Left cardiac atrium (tissue), 4 donors: Measurements from ENCODE around the gene FRYL. TPM values are rescaled to one million over a fixed set of nuclear protein-coding genes. Genes with fewer than 3 reads are reported as not detected.
A peak's percentile ranks its signal among the peaks of the same experiment; 100 is the strongest.
"Not testable (repeated sequence)": the region's sequence is repeated elsewhere in the genome, so short reads cannot be mapped to it uniquely, and the experiment has no call there.

Source experiments
- ATAC-seq, 2 donors: fragments of 200-7000 bp; cut with Tn5 transposase; one replicate each; pipeline ENCODE4 v1.9.1; 2020; ENCODE audit warnings: mild to moderate bottlenecking in 2 of 2, moderate library complexity in 2 of 2
- DNase-seq: peaks from one replicate; pipeline ENCODE4 v3.0.0-alpha.2; 2020
- intact Hi-C, 2 donors: fragments of 100-400 bp; cut with DNase I; formaldehyde crosslinking; loops; one replicate each; pipeline versions ENCODE4 v1.14.1 to v1.15.1; 2022 to 2023
- total RNA-seq, 2 donors: library from RNA; stranded (reverse); fragmentation: NEBNext Ultra II Directional; extraction: Animal tissue kit (Norgen Biotek cat#: 25700); gene quantifications; one replicate each; pipeline ENCODE4 v1.2.1, GENCODE V29; 2021
- donor health status: DM: no; HTN: yes; CAD: no.
- donor health status: DM: no; HTN: yes; CAD: no; lungs with severe emphysema.
- donor health status: DM: yes; HTN: yes; CAD: no.
- donor health status: Dilated cardiomyopathy.

FRYL gene
- total RNA-seq, 2 donors from 2014 or later, result 38.8 to 41.3 TPM

GRCh38 chr4:48490012-48490679 is 289.9 kb downstream of the FRYL start, which contains the start of gene ZAR1:
ZAR1 (plus strand) TSS chr4:48490252; CDS start chr4:48490292, 40 bp downstream.
- peak; percentile 41 to 46 for ATAC-seq
- intact Hi-C loops, result no loop called here
- no peak for DNase-seq

DNA sequence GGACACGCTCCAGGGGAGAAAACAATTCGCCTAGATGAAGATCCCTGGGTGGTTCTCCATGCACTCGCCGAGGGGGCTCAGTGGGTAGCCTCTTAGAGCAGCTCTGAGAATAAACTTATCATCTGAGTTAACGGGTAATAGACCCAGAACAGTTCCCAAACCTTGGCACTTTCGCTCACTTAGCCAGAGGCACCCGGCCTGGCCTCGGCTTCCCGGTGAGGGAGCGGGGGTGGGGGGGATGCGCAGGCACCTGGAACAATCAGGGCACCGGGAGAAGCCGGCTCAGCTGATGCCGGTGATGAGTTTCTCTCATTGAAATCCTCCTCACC is 290.4 kb downstream of the FRYL start:
- no peak for ATAC-seq
- no peak for DNase-seq
- intact Hi-C loops, result no loop called here

- intact Hi-C loops, result no loop called here
- no peak for DNase-seq
- ATAC-seq, result no peak
Observed at GRCh38 chr4:48484494-48485168, 295.4 kb downstream of the FRYL start.

- ATAC-seq (peak in 1 of 2 donors; percentile 37), DNase-seq (no peak)
Observed at GRCh38 chr4:48483777-48484493, 296.1 kb downstream of the FRYL start.

GRCh38 chr4:48483006-48483776 is 296.9 kb downstream of the FRYL start, which contains the start of gene SLC10A4:
SLC10A4 (plus strand) TSS chr4:48483343; CDS start chr4:48483562, 219 bp downstream.
- DNase-seq (no peak), ATAC-seq (peak; percentile 35 to 53)
- intact Hi-C loops, result no loop called here

More at GRCh38 chr4:48483777-48484493, 296.1 kb downstream of the FRYL start:
- intact Hi-C loops, result no loop called here

DNA sequence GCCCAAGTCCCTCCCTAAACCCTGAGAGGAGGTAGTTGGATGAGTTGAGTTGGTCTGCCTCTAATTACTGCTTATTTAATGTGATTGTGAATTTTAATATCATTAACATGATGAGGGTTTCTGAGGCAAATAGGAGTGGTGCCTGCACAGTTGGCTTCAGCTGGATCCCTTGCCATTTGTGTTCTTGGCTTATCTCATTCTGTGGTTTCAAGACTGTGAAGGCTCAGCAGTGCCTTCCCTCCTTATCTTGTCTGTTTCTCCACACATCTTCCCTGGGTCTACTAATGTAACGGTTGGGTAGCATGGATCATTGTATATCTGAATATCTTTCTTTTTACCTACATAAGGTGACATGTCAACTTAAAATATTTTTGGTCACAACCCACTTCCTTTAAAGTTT is 298.5 kb downstream of the FRYL start:
- intact Hi-C loops, result no loop called here
- ATAC-seq, result no peak
- DNase-seq, result no peak

GRCh38 chr4:48478273-48478672 is 301.8 kb downstream of the FRYL start:
- DNase-seq (no peak), ATAC-seq (no peak)
- intact Hi-C loops, result no loop called here

DNA sequence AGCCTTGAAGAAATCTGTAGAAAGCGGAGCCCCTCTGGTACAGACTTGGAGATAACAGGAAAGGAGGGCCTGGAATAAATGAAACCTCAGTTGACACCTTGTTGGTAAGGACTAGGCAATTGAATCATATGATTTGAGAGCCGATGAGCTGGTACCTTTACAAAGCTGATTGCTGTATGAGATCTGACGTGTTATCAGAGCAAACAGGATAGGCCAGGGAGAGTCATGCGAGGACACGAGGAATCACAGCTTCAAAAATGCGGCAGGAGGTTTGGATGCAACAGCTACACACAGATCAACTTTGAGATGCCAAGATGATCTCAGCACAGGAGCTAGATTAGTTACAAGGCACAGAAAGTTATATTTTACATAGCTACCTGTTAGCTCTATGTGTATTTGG is 304.3 kb downstream of the FRYL start:
- no peak for DNase-seq
- peak in 1 of 2 donors; percentile 49 for ATAC-seq
- intact Hi-C loops, result no loop called here

- intact Hi-C loops, result no loop called here
- ATAC-seq, result no peak
- no peak for DNase-seq
Observed at GRCh38 chr4:48472794-48473193, 307.3 kb downstream of the FRYL start.

DNA sequence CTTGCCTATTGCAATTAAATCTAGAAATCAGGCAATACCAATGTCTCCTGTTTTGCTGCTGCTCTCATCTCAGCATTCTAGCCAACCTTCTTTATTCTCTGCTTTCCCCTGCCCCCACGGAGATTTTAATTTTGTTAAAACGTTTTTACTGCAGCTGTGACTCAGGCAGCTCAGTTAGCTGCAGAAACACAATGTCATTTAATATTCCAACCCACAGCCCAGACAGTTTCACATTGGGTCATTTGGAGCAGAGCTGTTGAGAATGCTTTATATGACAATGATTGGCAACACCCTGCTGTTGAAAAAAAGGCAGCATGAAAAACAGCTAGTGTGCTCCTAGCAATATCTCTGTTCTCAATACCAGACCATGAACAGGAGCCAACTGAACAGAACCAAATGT is 309.5 kb downstream of the FRYL start:
- intact Hi-C loops, result no loop called here
- DNase-seq, result no peak
- ATAC-seq, result no peak

GRCh38 chr4:48470137-48470536 is 309.9 kb downstream of the FRYL start:
- intact Hi-C loops, result no loop called here
- no peak for ATAC-seq

DNA sequence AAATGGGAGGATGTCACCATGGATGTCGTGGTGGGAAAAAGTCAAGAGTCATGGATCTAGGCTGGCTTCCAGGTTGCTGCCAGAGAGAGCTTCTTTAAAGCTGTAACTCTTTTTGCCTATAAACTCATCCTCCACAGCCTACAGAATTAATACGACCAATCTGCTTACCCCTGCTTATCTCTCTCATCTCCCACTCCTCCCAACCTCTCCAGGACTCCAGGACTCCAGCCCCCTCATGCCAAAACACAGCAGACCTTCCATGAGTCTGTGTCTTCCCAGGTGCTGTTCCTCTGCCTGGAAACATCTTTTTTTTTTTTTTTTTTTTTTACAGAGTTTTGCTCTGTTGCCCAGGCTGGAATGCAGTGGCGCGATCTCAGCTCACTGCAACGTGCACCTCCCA is 312.2 kb downstream of the FRYL start:
- ATAC-seq (no peak), DNase-seq (no peak)
- intact Hi-C loops, result no loop called here

More at GRCh38 chr4:48470137-48470536, 309.9 kb downstream of the FRYL start:
- DNase-seq, result no peak

GRCh38 chr4:48467442-48467841 is 312.6 kb downstream of the FRYL start:
- intact Hi-C loops, result no loop called here
- ATAC-seq (no peak), DNase-seq (no peak)

DNA sequence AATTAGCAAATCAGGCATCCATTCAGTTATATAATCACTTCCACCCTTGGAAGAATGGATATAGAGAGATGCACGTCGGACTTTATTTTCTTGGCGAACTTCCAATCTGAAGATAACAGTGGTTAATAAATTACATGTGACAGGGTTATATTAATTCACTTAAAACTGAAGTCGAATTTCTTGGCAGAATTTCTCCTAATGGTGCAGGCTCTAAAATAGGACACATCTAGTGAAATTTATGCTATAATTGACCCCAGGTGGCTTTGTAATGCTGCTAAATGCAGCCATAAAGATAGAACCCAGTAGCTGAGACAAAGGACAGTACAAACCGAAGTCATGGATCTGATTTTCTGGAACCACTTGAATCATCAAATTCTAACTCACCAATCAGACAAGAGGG is 317.7 kb downstream of the FRYL start:
- intact Hi-C loops, result no loop called here
- ATAC-seq, result no peak
- DNase-seq, result no peak

DNA sequence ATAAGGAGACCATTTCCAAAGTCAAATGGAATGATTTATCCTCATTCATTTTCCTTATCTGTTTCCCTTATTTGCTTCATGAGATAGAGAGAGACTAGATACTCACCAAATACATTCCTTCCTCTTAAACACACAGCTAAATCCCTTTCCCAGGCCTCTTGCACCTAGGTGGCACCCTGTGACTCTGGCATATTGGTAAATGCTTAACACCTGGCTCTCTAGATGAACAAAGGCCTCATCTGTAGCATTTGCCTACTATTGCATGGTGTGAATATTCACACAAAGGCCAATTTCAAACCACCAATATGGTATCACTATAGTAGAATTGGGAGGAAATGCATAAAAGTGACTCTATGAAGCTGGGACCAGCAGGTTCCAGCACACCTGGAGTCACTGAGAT is 319.1 kb downstream of the FRYL start:
- DNase-seq, result no peak
- no peak for ATAC-seq
- intact Hi-C loops, result no loop called here

GRCh38 chr4:48454591-48454990 is 325.5 kb downstream of the FRYL start:
- ATAC-seq (no peak), DNase-seq (no peak)
- intact Hi-C loops, result no loop called here

DNA sequence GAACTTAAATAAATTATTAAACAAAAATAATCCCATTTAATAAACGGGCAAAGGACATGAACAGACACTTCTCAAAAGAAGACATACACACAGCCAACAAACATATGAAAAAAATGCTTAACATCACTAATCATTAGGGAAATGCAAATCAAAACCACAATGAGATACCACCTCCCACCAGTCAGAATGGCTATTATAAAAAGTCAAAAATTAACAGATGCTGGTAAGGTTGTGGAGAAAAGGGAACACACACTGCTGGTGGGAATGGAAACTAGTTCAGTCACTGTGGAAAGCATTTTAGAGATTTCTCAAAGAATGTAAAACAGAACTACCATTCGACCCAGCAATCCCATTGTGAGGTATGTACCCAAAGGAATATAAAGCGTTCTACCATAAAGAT is 328.4 kb downstream of the FRYL start:
- ATAC-seq, intact Hi-C loops, DNase-seq: not testable (repeated sequence)

DNA sequence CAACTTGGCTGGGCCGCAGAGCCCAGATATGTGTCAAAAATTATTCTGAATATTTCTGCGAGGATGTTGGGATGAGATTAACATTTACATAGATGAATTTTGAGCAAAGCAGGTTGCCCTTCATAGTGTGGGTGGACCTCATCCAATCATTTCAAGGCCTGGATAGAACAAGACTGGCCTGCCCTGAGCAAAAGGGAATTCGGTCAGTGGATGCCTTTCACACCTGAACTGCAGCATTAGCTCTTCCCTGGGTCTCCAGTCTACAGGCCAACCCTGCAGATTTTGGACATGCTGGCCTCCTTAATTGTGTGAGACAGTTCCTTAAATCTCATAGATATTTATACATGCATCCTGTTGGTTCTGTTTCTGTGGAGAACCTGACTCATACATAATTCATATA is 329.3 kb downstream of the FRYL start:
- ATAC-seq (no peak), DNase-seq (no peak)
- intact Hi-C loops, result no loop called here

- DNase-seq (no peak), ATAC-seq (no peak)
- intact Hi-C loops, result no loop called here
Observed at GRCh38 chr4:48449151-48449550, 330.9 kb downstream of the FRYL start.
